Thoracic aorta (tissue), 2 donors: ENCODE data around the gene RFESD. TPM values are rescaled to one million over a fixed set of nuclear protein-coding genes. Genes with fewer than 3 reads are reported as not detected.

ENCODE experiments used
- ATAC-seq: fragments of 150-250 bp; one replicate; pipeline ENCODE4 v1.8.0; 2017; ENCODE audit warnings: low read depth; ENCODE audit not compliant: insufficient number of reproducible peaks, low FRiP score
- DNase-seq: peaks from one replicate; pipeline ENCODE4 v3.0.0-alpha.2; 2020; ENCODE audit warnings: low spot score
- H3K27ac ChIP-seq, 2 donors: fragments of 200-600 bp; sonication (generic); 1 replicate in 1 of 2; 2 replicates in 1 of 2; pipeline ENCODE4 v1.5.1; 2016; ENCODE audit warnings: mild to moderate bottlenecking in 2 of 2, moderate library complexity in 2 of 2
- H3K27me3 ChIP-seq: fragments of 200-600 bp; sonication (generic); replicated peaks from 2 replicates; pipeline ENCODE4 v1.6.0; 2016; ENCODE audit warnings: mild to moderate bottlenecking; ENCODE audit not compliant: insufficient read depth
- H3K36me3 ChIP-seq: fragments of 200-600 bp; sonication (generic); one replicate; pipeline ENCODE4 v1.5.1; 2016
- H3K4me1 ChIP-seq, 2 donors: fragments of 200-600 bp; sonication (generic); 1 replicate in 1 of 2; 2 replicates in 1 of 2; pipeline versions ENCODE4 v1.5.1 to v1.6.0; 2016; ENCODE audit warnings: low read depth in 2 of 2, mild to moderate bottlenecking in 1 of 2; ENCODE audit not compliant: control insufficient read depth in 1 of 2
- H3K4me3 ChIP-seq: fragments of 200-600 bp; sonication (generic); 2 replicates; pipeline ENCODE4 v1.5.1; 2016; ENCODE audit warnings: mild to moderate bottlenecking
- H3K9me3 ChIP-seq: fragments of 200-600 bp; sonication (generic); 2 replicates; pipeline ENCODE4 v1.5.1; 2016
- total RNA-seq, 2 donors: library from RNA; depleted of rRNA; stranded (reverse); fragments of >200 nt; gene quantifications; one replicate each; pipeline versions ENCODE4 v1.1.0 to v1.2.3, GENCODE V29; 2016
- TF ChIP-seq, protein P1 (sequence below): fragments of 200-600 bp; sonication (generic); IDR thresholded peaks from one replicate; pipeline ENCODE4 v1.5.1; 2019; ENCODE audit warnings: antibody characterized with exemption

RFESD gene
- total RNA-seq, 2 donors from 2014 or later, result 0.85 to 11.1 TPM

DNA sequence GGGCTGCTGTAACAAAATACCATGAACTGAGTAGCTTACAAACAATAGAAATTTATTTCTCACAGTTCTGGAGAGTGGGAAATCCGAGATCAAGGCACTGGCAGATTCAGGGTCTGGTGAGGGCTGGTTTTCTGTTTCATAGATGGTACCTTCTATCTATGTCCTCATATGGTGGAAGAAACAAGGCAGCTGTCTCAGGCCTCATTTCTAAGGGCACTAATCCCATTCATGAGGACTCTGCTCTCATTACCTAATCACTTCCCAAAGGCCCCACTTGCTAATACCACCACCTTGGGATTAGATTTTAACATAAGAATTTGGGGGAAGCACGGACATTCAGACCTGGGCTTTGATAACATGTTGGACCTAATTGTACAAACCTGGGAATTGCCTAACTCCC, 13.5 kb downstream of the RFESD start:
- no peaks in the 10 kb centered on the region for H3K27me3 ChIP-seq
- no peaks in the 10 kb centered on the region for H3K4me1 ChIP-seq
- no peaks in the 10 kb centered on the region for H3K36me3 ChIP-seq
- no peak overlapping the region for H3K27ac ChIP-seq
- DNase-seq (no peak), ATAC-seq (no peak)
- TF ChIP-seq, protein P1, sequence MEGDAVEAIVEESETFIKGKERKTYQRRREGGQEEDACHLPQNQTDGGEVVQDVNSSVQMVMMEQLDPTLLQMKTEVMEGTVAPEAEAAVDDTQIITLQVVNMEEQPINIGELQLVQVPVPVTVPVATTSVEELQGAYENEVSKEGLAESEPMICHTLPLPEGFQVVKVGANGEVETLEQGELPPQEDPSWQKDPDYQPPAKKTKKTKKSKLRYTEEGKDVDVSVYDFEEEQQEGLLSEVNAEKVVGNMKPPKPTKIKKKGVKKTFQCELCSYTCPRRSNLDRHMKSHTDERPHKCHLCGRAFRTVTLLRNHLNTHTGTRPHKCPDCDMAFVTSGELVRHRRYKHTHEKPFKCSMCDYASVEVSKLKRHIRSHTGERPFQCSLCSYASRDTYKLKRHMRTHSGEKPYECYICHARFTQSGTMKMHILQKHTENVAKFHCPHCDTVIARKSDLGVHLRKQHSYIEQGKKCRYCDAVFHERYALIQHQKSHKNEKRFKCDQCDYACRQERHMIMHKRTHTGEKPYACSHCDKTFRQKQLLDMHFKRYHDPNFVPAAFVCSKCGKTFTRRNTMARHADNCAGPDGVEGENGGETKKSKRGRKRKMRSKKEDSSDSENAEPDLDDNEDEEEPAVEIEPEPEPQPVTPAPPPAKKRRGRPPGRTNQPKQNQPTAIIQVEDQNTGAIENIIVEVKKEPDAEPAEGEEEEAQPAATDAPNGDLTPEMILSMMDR, result no peak
- no peaks in the 10 kb centered on the region for H3K9me3 ChIP-seq
- no peak overlapping the region for H3K4me3 ChIP-seq

GRCh38 chr5:95662946-95663345, 16.4 kb downstream of the RFESD start:
- no peak for DNase-seq
- no peak overlapping the region for H3K27ac ChIP-seq
- H3K27me3 ChIP-seq, result no peaks in the 10 kb centered on the region
- H3K4me3 ChIP-seq, result no peak overlapping the region
- no peaks in the 10 kb centered on the region for H3K36me3 ChIP-seq
- ATAC-seq, result no peak
- no peaks in the 10 kb centered on the region for H3K4me1 ChIP-seq
- H3K9me3 ChIP-seq, result no peaks in the 10 kb centered on the region
- TF ChIP-seq, protein P1, result no peak

- Histone ChIP-seq H3K27me3 (no peaks in the 10 kb centered on the region), H3K27ac (no peak overlapping the region)
Observed at GRCh38 chr5:95664204-95664786, 17.7 kb downstream of the RFESD start.

DNA sequence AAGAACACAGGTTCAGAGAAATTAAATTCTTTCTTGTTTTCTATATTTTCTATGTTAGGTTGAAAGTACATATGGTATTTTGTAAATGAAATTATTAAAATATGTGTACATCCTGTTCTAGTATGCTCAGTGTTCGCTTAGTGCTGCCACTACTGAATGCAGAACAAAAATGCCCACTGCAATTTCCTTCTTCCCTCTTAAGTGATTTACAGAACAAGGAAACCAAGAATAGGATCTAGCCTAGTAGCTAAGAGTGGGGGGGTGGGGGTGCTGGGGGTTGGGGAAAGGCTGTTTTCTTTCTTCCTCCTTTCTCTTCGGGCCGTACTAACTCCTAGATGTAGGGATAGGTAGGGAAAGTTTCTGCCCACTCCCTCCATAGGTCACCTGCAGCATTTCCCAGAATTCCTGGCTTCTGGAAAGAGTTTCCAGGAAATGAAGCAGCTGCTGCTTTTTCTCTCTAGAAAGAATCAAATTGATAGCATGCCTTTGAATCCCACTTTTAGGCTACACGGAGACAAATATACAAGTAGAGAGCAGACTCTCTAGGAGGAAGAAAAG, 20.6 kb downstream of the RFESD start:
- Histone ChIP-seq H3K27me3 (no peaks in the 10 kb centered on the region), H3K4me3 (no peak overlapping the region), H3K36me3 (no peaks in the 10 kb centered on the region), H3K9me3 (no peaks in the 10 kb centered on the region), H3K27ac (no peak overlapping the region), H3K4me1 (peaks cover 3 to 15% of the 10 kb centered on the region in 2 donors)
- no peak for ATAC-seq
- no peak for DNase-seq
- TF ChIP-seq, protein P1, result no peak

More at GRCh38 chr5:95664204-95664786, 17.7 kb downstream of the RFESD start:
- Histone ChIP-seq H3K4me3 (no peak overlapping the region), H3K36me3 (no peaks in the 10 kb centered on the region), H3K9me3 (no peaks in the 10 kb centered on the region), H3K4me1 (peaks cover 0 to 4% of the 10 kb centered on the region in 2 donors)
- DNase-seq (no peak), ATAC-seq (no peak)
- TF ChIP-seq, protein P1, result peak; percentile 72

- no peak for ATAC-seq
- Histone ChIP-seq H3K27me3 (no peaks in the 10 kb centered on the region), H3K9me3 (no peaks in the 10 kb centered on the region), H3K4me3 (no peak overlapping the region), H3K27ac (no peak overlapping the region), H3K4me1 (peaks cover 3 to 15% of the 10 kb centered on the region in 2 donors), H3K36me3 (no peaks in the 10 kb centered on the region)
- DNase-seq, result no peak
- TF ChIP-seq, protein P1, result no peak
Observed at GRCh38 chr5:95667678-95668077, 21.1 kb downstream of the RFESD start.
